DOHH2 (cell line): Measurements from ENCODE around the gene SLC39A13.

Experiments
- EZH2phosphoT487 ChIP-seq: fragments of 200-600 bp; sonication (generic); IDR thresholded peaks from 2 replicates; pipeline ENCODE4 v1.6.1; 2017; ENCODE audit warnings: borderline replicate concordance, mild to moderate bottlenecking, antibody characterized with exemption, low read length, moderate library complexity, mixed read lengths
- TF ChIP-seq, protein P1 (sequence below): fragments of 200-600 bp; sonication (generic); IDR thresholded peaks from one replicate; pipeline ENCODE4 v1.5.1; 2014; ENCODE audit warnings: antibody characterized with exemption, mild to moderate bottlenecking, low read depth, low read length; ENCODE audit not compliant: poor library complexity, severe bottlenecking

DNA sequence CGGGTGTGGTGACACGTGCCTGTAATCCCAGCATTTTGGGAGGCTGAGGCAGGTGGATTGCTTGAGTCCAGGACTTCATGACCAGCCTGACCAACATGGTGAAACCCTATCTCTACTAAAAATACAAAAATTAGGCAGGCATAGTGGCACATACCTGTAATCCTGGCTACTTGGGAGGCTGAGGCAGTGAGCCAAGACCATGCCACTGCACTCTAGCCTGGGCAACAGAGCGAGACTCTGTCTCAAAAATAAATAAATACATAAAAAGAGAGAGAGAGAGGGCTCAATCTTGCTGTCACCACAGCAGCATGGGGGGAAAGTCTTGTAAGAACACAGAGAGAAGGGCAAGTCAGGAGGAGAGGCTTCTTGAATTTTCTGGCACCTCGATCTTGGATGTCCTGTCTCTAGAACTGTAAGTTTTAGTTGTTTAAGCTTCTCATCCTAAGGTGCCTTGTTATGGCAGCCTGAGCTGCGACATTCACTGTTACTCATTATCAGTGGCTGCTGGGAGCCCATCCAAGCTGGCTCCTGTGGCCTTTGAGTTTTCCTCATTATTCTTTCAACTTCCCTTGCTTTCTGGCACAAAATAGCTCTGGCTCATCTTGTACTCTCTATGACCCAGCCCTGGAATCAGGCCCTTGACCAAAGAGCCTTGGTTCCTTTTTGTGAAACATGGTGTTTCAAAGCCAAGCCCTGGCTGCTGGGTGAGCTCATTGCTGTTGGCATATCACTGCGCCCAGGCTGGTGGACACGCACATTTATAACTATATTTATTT lies 25.8 kb downstream of the SLC39A13 start:
- TF ChIP-seq, protein P1, sequence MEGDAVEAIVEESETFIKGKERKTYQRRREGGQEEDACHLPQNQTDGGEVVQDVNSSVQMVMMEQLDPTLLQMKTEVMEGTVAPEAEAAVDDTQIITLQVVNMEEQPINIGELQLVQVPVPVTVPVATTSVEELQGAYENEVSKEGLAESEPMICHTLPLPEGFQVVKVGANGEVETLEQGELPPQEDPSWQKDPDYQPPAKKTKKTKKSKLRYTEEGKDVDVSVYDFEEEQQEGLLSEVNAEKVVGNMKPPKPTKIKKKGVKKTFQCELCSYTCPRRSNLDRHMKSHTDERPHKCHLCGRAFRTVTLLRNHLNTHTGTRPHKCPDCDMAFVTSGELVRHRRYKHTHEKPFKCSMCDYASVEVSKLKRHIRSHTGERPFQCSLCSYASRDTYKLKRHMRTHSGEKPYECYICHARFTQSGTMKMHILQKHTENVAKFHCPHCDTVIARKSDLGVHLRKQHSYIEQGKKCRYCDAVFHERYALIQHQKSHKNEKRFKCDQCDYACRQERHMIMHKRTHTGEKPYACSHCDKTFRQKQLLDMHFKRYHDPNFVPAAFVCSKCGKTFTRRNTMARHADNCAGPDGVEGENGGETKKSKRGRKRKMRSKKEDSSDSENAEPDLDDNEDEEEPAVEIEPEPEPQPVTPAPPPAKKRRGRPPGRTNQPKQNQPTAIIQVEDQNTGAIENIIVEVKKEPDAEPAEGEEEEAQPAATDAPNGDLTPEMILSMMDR, result no peak
- TF ChIP-seq EZH2phosphoT487, result no peak
